Spinal cord (tissue), 10 donors: ENCODE results near the gene UBC. TPM values are rescaled to one million over a fixed set of nuclear protein-coding genes. Genes with fewer than 3 reads are reported as not detected.
"Not testable (repeated sequence)": the region's sequence is repeated elsewhere in the genome, so short reads cannot be mapped to it uniquely, and the experiment has no call there.

Source experiments
- DNase-seq, 6 donors: peaks; one replicate each; pipeline versions ENCODE4 v3.0.0 to v3.0.0-alpha.2; 2013 to 2015; ENCODE audit warnings: low spot score in 6 of 6, low read depth in 4 of 6
- H3K27ac ChIP-seq: one replicate; pipeline ENCODE4 v1.5.1; 2013; ENCODE audit warnings: low read depth, low read length, control low read depth
- H3K27me3 ChIP-seq: one replicate; pipeline ENCODE4 v1.6.1; 2013; ENCODE audit warnings: low read length; ENCODE audit not compliant: control insufficient read depth, insufficient read depth
- H3K36me3 ChIP-seq: one replicate; pipeline ENCODE4 v1.6.1; 2013; ENCODE audit warnings: low read length; ENCODE audit not compliant: control insufficient read depth, insufficient read depth
- H3K4me1 ChIP-seq: one replicate; pipeline ENCODE4 v1.6.1; 2013; ENCODE audit warnings: low read length; ENCODE audit not compliant: control insufficient read depth, insufficient read depth
- H3K4me3 ChIP-seq: one replicate; pipeline ENCODE4 v1.5.1; 2013; ENCODE audit warnings: low read depth, low read length, control low read depth
- H3K9me3 ChIP-seq: one replicate; pipeline ENCODE4 v1.6.1; 2013; ENCODE audit warnings: low read length; ENCODE audit not compliant: control insufficient read depth, insufficient read depth
- WGBS: methylation state at CpG from one replicate; pipeline ENCODE4 v1.1.5; 2013; ENCODE audit warnings: missing lambda C conversion rate; ENCODE audit not compliant: insufficient coverage; 5-methylcytosine and 5-hydroxymethylcytosine counted together
- polyA plus RNA-seq, 2 donors: library from polyadenylated mRNA; unstranded; fragments of 120-200 nt; gene quantifications; one replicate each; pipeline ENCODE4 v1.2.1, GENCODE V29; 2013; ENCODE audit not compliant: insufficient read length in 2 of 2
- total RNA-seq, 2 donors: library from RNA; depleted of rRNA in 1 of 2; stranded (reverse); fragments of 120-200 nt in 1 of 2; fragments of >200 nt in 1 of 2; gene quantifications; one replicate each; pipeline versions ENCODE4 v1.2.3 to v1.2.4, GENCODE V29; 2013 to 2014
- donor health status: healthy.

The UBC gene
- total and polyA plus RNA-seq, 4 donors: 1,161 to 1,238 (median 1,201) TPM

- WGBS: 83% methylated on average over 3 of the region's 8 CpGs
- H3K4me1 ChIP-seq: peaks cover 17% of the 10 kb centered on the region
- DNase-seq: no peak
- peaks cover 16% of the 10 kb centered on the region for H3K36me3 ChIP-seq
- no peaks in the 10 kb centered on the region for H3K9me3 ChIP-seq
- H3K4me3 ChIP-seq: no peak overlapping the region
- H3K27ac ChIP-seq: no peak overlapping the region
- H3K27me3 ChIP-seq: no peaks in the 10 kb centered on the region
Observed at GRCh38 chr12:124909831-124910560, 4.5 kb downstream of the UBC start.

GRCh38 chr12:124906606-124907261, 7.7 kb downstream of the UBC start:
- no peak overlapping the region for H3K27ac ChIP-seq
- H3K36me3 ChIP-seq: peaks cover 12% of the 10 kb centered on the region
- H3K4me1 ChIP-seq: peaks cover 17% of the 10 kb centered on the region
- H3K27me3 ChIP-seq: no peaks in the 10 kb centered on the region
- peak in 5 of 6 donors; percentile 75 to 98 (median 90) for DNase-seq
- 0% methylated on average over 1 of the region's 2 CpGs for WGBS
- H3K4me3 ChIP-seq: no peak overlapping the region
- H3K9me3 ChIP-seq: no peaks in the 10 kb centered on the region

- H3K4me1 ChIP-seq: peaks cover 10% of the 10 kb centered on the region
- H3K9me3 ChIP-seq: no peaks in the 10 kb centered on the region
- H3K4me3 ChIP-seq: no peak overlapping the region
- DNase-seq: peak in 1 of 6 donors; percentile 54
- 42% methylated on average over 8 of the region's 15 CpGs for WGBS
- peak overlapping the region; percentile 40 for H3K27ac ChIP-seq
- H3K36me3 ChIP-seq: no peaks in the 10 kb centered on the region
- no peaks in the 10 kb centered on the region for H3K27me3 ChIP-seq
Observed at GRCh38 chr12:124904306-124905098, 9.9 kb downstream of the UBC start.

GRCh38 chr12:124902916-124903315, 11.5 kb downstream of the UBC start:
- Histone ChIP-seq H3K9me3 (no peaks in the 10 kb centered on the region), H3K27ac (no peak overlapping the region), H3K4me3 (no peak overlapping the region), H3K4me1 (peaks cover 14% of the 10 kb centered on the region), H3K36me3 (no peaks in the 10 kb centered on the region), H3K27me3 (no peaks in the 10 kb centered on the region)
- no peak for DNase-seq
- WGBS: 100% methylated on average over 2 of the region's 6 CpGs

GRCh38 chr12:124901003-124901402, 13.4 kb downstream of the UBC start:
- no peak for DNase-seq

DNA sequence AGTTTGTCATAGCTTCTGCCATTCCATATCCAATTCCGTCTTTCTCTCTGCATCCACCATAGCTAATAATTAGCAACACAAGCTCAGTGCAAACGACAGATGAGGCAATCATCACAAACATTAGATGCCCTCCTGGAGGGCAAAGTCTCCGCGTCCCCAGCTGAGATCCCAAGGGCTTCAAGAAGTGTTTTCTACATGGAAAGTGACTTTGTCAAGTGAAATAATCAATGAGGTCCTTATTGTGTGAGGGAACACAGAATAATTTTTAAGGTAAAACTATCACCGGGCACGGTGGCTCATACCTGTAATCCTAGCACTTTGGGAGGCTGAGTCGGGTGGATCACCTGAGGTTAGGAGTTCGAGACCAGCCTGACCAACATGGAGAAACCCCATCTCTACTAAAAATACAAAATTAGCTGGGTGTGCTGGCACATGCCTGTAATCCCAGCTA, 14.1 kb downstream of the UBC start:
- not testable (repeated sequence) for H3K27ac ChIP-seq, H3K4me3 ChIP-seq, H3K36me3 ChIP-seq, H3K27me3 ChIP-seq, H3K9me3 ChIP-seq
- DNase-seq: peak in 1 of 6 donors; percentile 34
- H3K4me1 ChIP-seq: peaks cover 14% of the 10 kb centered on the region
- 82% methylated on average over 7 of the region's 8 CpGs for WGBS

More at GRCh38 chr12:124901003-124901402, 13.4 kb downstream of the UBC start:
- Histone ChIP-seq H3K27ac (no peak overlapping the region), H3K4me3 (no peak overlapping the region), H3K9me3 (no peaks in the 10 kb centered on the region), H3K27me3 (no peaks in the 10 kb centered on the region), H3K4me1 (peaks cover 14% of the 10 kb centered on the region), H3K36me3 (no peaks in the 10 kb centered on the region)
- 71% methylated on average over 1 of the region's 3 CpGs for WGBS

DNA sequence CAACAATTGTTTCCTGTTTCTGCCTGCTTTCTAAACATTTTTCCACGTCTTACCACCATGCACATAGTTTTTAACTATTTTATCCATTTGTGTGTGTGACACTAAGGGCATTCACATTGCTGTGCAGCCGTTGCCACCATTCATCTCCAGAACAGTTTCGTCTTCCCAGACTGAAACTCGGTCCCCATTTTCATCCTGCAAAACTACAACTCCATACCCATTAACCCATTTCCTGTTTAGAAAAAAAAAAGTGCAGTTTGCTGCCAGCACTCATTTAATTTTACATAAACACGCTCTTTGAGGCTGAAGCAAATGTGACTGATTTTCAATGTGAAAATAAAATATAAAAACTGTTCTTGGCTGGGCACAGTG, 15.5 kb downstream of the UBC start:
- DNase-seq: no peak
- peaks cover 4% of the 10 kb centered on the region for H3K4me1 ChIP-seq
- no peak overlapping the region for H3K4me3 ChIP-seq
- 30% methylated on average over 3 of the region's 5 CpGs for WGBS
- no peaks in the 10 kb centered on the region for H3K27me3 ChIP-seq
- H3K27ac ChIP-seq: no peak overlapping the region
- H3K36me3 ChIP-seq: no peaks in the 10 kb centered on the region
- no peaks in the 10 kb centered on the region for H3K9me3 ChIP-seq

GRCh38 chr12:124898200-124898922, 16.1 kb downstream of the UBC start:
- H3K4me1 ChIP-seq: peaks cover 4% of the 10 kb centered on the region
- H3K27me3 ChIP-seq: no peaks in the 10 kb centered on the region
- H3K4me3 ChIP-seq: no peak overlapping the region
- H3K9me3 ChIP-seq: no peaks in the 10 kb centered on the region
- 15% methylated on average over 10 of the region's 18 CpGs for WGBS
- H3K36me3 ChIP-seq: no peaks in the 10 kb centered on the region
- no peak overlapping the region for H3K27ac ChIP-seq
- DNase-seq: peak in 2 of 6 donors; percentile 61 to 64

- Histone ChIP-seq H3K27ac (no peak overlapping the region), H3K9me3 (no peaks in the 10 kb centered on the region), H3K4me3 (no peak overlapping the region), H3K4me1 (peaks cover 4% of the 10 kb centered on the region), H3K27me3 (no peaks in the 10 kb centered on the region), H3K36me3 (no peaks in the 10 kb centered on the region)
- WGBS: 90% methylated on average over 5 of the region's 5 CpGs
- DNase-seq: no peak
Observed at GRCh38 chr12:124896461-124896860, 18.0 kb downstream of the UBC start.
